ENCODE results near the gene TJP2. TPM values are rescaled to one million over a fixed set of nuclear protein-coding genes. Genes with fewer than 3 reads are reported as not detected.

The TJP2 gene
- total and polyA plus RNA-seq, 4 experiments from 2014 or later, result 2.4 to 10.3 (median 8.8) TPM

DNA sequence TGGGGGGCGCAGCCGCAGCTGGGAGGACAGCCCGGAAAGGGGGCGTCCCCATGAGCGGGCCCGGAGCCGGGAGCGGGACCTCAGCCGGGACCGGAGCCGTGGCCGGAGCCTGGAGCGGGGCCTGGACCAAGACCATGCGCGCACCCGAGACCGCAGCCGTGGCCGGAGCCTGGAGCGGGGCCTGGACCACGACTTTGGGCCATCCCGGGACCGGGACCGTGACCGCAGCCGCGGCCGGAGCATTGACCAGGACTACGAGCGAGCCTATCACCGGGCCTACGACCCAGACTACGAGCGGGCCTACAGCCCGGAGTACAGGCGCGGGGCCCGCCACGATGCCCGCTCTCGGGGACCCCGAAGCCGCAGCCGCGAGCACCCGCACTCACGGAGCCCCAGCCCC, 47.0 kb downstream of the TJP2 start:
- H3K4me3 ChIP-seq (ENCODE audit: low read length in 2 of 2), result no peak overlapping the region
- H3K27me3 ChIP-seq (ENCODE audit: insufficient read depth, low read length), result no peaks in the 10 kb centered on the region
- Mint-ChIP-seq H3K9me3 (no peaks in the 10 kb centered on the region), H3K27me3 (no peaks in the 10 kb centered on the region), H3K36me3 (peaks cover 15 to 16% of the 10 kb centered on the region in 2 donors), H3K4me3 (no peak overlapping the region), H3K27ac (no peak overlapping the region), H3K4me1 (no peaks in the 10 kb centered on the region)
- intact Hi-C loops (cut with micrococcal nuclease), result no loop called here
- H3K36me3 ChIP-seq (ENCODE audit: insufficient read depth, low read length), result peaks cover 2% of the 10 kb centered on the region
- ChIA-PET CTCF (ENCODE audit: partially characterized antibody) (no interaction called here), POLR2A (ENCODE audit: partially characterized antibody) (no interaction called here)
- H3K4me1 ChIP-seq (ENCODE audit: insufficient read depth, low read length), result no peaks in the 10 kb centered on the region
- H3K9me3 ChIP-seq (ENCODE audit: control insufficient read depth in 1 of 2, low read length in 2 of 2), result no peaks in the 10 kb centered on the region
- H3K27ac ChIP-seq (ENCODE audit: low read depth, low read length), result no peak overlapping the region
- no peak for DNase-seq

DNA sequence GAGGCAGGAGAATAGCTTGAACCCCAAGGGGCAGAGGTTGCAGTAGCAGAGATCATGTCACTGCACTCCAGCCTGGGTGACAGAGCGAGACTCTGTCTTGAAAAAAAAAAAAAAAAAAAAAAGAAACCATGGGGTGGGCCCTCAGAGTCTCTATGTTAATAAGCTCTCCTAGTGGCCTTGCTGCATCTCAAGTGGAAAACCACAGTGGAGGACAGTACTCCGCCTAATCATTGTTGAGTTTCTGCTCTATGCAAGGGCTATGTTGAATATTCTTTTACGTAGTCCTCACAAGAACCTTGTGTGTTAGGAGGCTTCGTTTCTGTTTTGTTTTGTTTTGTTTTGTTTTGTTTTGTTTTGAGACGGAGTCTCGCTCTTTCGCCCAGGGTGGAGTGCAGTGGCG, 48.9 kb downstream of the TJP2 start:
- intact Hi-C loops (cut with micrococcal nuclease), result no loop called here
- CTCF ChIA-PET (ENCODE audit: partially characterized antibody), result no interaction called here
- H3K27ac Mint-ChIP-seq, result no peak overlapping the region
- POLR2A ChIA-PET (ENCODE audit: partially characterized antibody), result no interaction called here
- Histone ChIP-seq H3K4me3 (ENCODE audit: low read length in 2 of 2) (no peak overlapping the region), H3K27me3 (ENCODE audit: insufficient read depth, low read length) (no peaks in the 10 kb centered on the region), H3K36me3 (ENCODE audit: insufficient read depth, low read length) (peaks cover 4% of the 10 kb centered on the region), H3K27ac (ENCODE audit: low read depth, low read length) (no peak overlapping the region), H3K9me3 (ENCODE audit: control insufficient read depth in 1 of 2, low read length in 2 of 2) (no peaks in the 10 kb centered on the region), H3K4me1 (ENCODE audit: insufficient read depth, low read length) (no peaks in the 10 kb centered on the region)
- H3K4me3 Mint-ChIP-seq, result no peak overlapping the region
- no peaks in the 10 kb centered on the region for H3K4me1 Mint-ChIP-seq
- no peaks in the 10 kb centered on the region for H3K9me3 Mint-ChIP-seq
- DNase-seq, result no peak
- H3K27me3 Mint-ChIP-seq, result no peaks in the 10 kb centered on the region
- peaks cover 18 to 19% of the 10 kb centered on the region in 2 donors for H3K36me3 Mint-ChIP-seq

DNA sequence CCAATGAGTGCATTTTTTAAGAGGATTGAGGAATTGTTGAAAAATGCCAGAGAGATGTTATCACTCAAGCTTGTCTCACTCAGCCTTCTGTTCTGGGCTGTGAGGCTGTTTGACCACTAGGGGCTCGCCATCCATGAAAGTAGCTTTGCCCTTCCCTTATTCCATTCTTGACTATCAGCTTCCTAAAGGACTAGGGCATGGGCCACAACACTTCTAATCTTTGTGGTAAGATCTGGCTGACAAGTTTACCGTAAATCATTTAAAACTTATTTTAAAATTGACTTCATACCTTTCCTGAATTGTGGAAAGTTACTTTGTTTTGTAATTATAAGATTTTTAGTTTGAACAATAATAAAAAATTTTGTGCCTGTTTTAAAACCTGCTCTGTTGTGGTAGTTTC, 49.5 kb downstream of the TJP2 start:
- Histone ChIP-seq H3K27me3 (ENCODE audit: insufficient read depth, low read length) (no peaks in the 10 kb centered on the region), H3K36me3 (ENCODE audit: insufficient read depth, low read length) (peaks cover 4% of the 10 kb centered on the region), H3K4me3 (ENCODE audit: low read length in 2 of 2) (no peak overlapping the region), H3K4me1 (ENCODE audit: insufficient read depth, low read length) (no peaks in the 10 kb centered on the region), H3K27ac (ENCODE audit: low read depth, low read length) (no peak overlapping the region), H3K9me3 (ENCODE audit: control insufficient read depth in 1 of 2, low read length in 2 of 2) (no peaks in the 10 kb centered on the region)
- POLR2A ChIA-PET (ENCODE audit: partially characterized antibody), result no interaction called here
- H3K27ac Mint-ChIP-seq, result no peak overlapping the region
- DNase-seq, result no peak
- H3K4me3 Mint-ChIP-seq, result no peak overlapping the region
- H3K36me3 Mint-ChIP-seq, result peaks cover 18 to 19% of the 10 kb centered on the region in 2 donors
- intact Hi-C loops (cut with micrococcal nuclease), result no loop called here
- no peaks in the 10 kb centered on the region for H3K9me3 Mint-ChIP-seq
- H3K4me1 Mint-ChIP-seq, result no peaks in the 10 kb centered on the region
- CTCF ChIA-PET (ENCODE audit: partially characterized antibody), result interaction anchor here (0.6 kb wide), 1 partner anchor 22 kb away, joined by 3 read pairs; no protein-coding TSS in a partner anchor
- no peaks in the 10 kb centered on the region for H3K27me3 Mint-ChIP-seq

DNA sequence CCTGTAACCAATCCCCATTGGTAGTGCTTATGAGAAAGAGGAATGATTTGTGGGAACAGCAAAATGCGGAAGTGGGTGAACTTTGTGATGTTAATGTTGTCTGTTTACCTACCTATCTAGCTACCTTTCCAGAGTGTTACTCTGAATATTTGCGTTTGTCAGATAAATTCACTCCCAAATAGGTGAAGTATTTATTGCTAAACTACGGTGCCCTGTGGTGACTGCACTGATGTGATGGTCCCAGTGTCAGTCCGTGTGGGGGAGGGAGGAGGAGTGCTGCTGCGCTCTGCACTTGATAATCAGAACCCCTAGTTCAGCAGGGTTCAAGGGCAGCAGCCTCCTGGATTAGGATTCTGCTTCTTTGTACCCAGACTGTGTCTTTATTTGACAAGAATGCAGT, 55.3 kb downstream of the TJP2 start:
- no peak overlapping the region for H3K27ac Mint-ChIP-seq
- CTCF ChIA-PET (ENCODE audit: partially characterized antibody), result no interaction called here
- no peaks in the 10 kb centered on the region for H3K27me3 ChIP-seq (ENCODE audit: insufficient read depth, low read length)
- POLR2A ChIA-PET (ENCODE audit: partially characterized antibody), result no interaction called here
- no peak overlapping the region for H3K4me3 Mint-ChIP-seq
- H3K4me3 ChIP-seq (ENCODE audit: low read length in 2 of 2), result no peak overlapping the region
- H3K4me1 Mint-ChIP-seq, result no peaks in the 10 kb centered on the region
- intact Hi-C loops (cut with micrococcal nuclease), result no loop called here
- H3K36me3 Mint-ChIP-seq, result peaks cover 16 to 21% of the 10 kb centered on the region in 2 donors
- H3K27me3 Mint-ChIP-seq, result no peaks in the 10 kb centered on the region
- H3K27ac ChIP-seq (ENCODE audit: low read depth, low read length), result no peak overlapping the region
- H3K9me3 Mint-ChIP-seq, result no peaks in the 10 kb centered on the region
- H3K36me3 ChIP-seq (ENCODE audit: insufficient read depth, low read length), result peaks cover 4% of the 10 kb centered on the region
- no peaks in the 10 kb centered on the region for H3K4me1 ChIP-seq (ENCODE audit: insufficient read depth, low read length)
- DNase-seq, result no peak
- no peaks in the 10 kb centered on the region for H3K9me3 ChIP-seq (ENCODE audit: control insufficient read depth in 1 of 2, low read length in 2 of 2)

DNA sequence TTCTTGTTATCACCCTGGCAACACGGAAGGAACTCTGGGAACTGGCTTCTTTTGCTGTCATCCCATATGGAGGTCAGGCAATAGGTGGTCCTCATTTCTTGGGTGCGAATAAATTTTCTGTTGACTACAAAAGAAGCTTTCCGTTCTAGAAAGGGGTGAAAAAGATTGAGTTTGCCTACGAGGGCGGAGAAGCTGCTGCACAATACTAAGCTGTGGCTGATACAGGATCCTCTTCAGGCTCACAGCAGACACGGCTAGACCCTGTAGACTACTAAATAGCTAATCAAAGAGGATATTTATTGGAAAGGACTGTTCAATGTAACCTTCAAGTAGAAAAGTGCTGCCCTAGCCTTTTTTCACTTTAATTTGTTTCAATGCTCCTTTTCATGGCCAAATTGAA, 58.1 kb downstream of the TJP2 start:
- ChIA-PET CTCF (ENCODE audit: partially characterized antibody) (no interaction called here), POLR2A (ENCODE audit: partially characterized antibody) (no interaction called here)
- peaks cover 16 to 19% of the 10 kb centered on the region in 2 donors for H3K36me3 Mint-ChIP-seq
- H3K9me3 ChIP-seq (ENCODE audit: control insufficient read depth in 1 of 2, low read length in 2 of 2), result no peaks in the 10 kb centered on the region
- no peaks in the 10 kb centered on the region for H3K27me3 ChIP-seq (ENCODE audit: insufficient read depth, low read length)
- intact Hi-C loops (cut with micrococcal nuclease), result no loop called here
- DNase-seq, result no peak
- no peaks in the 10 kb centered on the region for H3K27me3 Mint-ChIP-seq
- no peak overlapping the region for H3K4me3 Mint-ChIP-seq
- H3K4me3 ChIP-seq (ENCODE audit: low read length in 2 of 2), result no peak overlapping the region
- H3K27ac Mint-ChIP-seq, result peak overlapping the region in 1 of 7 donors; percentile 43
- H3K9me3 Mint-ChIP-seq, result no peaks in the 10 kb centered on the region
- H3K4me1 ChIP-seq (ENCODE audit: insufficient read depth, low read length), result no peaks in the 10 kb centered on the region
- H3K27ac ChIP-seq (ENCODE audit: low read depth, low read length), result no peak overlapping the region
- no peaks in the 10 kb centered on the region for H3K36me3 ChIP-seq (ENCODE audit: insufficient read depth, low read length)
- H3K4me1 Mint-ChIP-seq, result no peaks in the 10 kb centered on the region

DNA sequence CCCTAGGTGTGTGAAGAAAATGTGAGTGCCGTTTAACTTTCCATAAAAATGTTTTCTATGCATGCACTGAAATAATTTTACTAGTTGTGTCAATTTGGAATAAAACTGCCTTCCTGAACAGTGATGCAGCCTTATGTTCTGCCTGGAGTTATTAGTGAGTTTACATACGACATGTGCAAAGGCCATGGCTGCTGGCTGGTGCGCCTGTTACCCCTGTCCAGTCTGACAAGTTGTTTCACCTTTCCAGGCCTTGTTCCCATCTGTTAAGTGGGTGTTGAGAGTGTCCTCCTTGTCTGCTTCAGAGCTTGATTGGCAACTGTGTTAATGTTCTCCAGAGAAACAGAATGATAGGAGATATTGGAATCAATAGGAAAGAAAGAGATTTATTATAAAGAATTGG, 60.6 kb downstream of the TJP2 start:
- intact Hi-C loops (cut with micrococcal nuclease), result no loop called here
- no peak for DNase-seq
- Mint-ChIP-seq H3K4me1 (no peaks in the 10 kb centered on the region), H3K27me3 (no peaks in the 10 kb centered on the region), H3K9me3 (no peaks in the 10 kb centered on the region), H3K36me3 (peaks cover 22 to 29% of the 10 kb centered on the region in 2 donors), H3K4me3 (no peak overlapping the region), H3K27ac (no peak overlapping the region)
- no peaks in the 10 kb centered on the region for H3K36me3 ChIP-seq (ENCODE audit: insufficient read depth, low read length)
- H3K4me3 ChIP-seq (ENCODE audit: low read length in 2 of 2), result no peak overlapping the region
- CTCF ChIA-PET (ENCODE audit: partially characterized antibody), result interaction anchor here (0.9 kb wide), 1 partner anchor 16 kb away, joined by 3 read pairs; no protein-coding TSS in a partner anchor
- H3K27me3 ChIP-seq (ENCODE audit: insufficient read depth, low read length), result no peaks in the 10 kb centered on the region
- no peaks in the 10 kb centered on the region for H3K4me1 ChIP-seq (ENCODE audit: insufficient read depth, low read length)
- no peaks in the 10 kb centered on the region for H3K9me3 ChIP-seq (ENCODE audit: control insufficient read depth in 1 of 2, low read length in 2 of 2)
- no peak overlapping the region for H3K27ac ChIP-seq (ENCODE audit: low read depth, low read length)
- POLR2A ChIA-PET (ENCODE audit: partially characterized antibody), result no interaction called here

DNA sequence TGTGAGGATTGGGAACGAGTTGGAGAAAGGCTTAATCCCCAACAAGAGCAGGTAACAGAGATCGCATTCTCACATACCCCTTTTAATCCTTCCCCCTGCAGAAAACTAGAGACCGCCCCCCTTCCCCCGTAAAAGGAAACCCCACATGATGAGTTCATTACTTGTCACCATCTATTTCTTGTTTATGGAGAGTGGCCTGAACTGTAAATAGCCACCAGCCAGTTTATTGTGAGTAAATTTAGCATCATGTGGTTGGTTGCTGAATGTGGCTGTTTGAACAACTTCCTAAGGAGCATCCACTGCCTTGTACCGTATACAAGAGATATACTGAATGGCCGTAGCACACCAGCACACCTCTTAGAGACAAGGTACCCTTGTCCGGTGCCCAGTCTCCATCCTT, 62.1 kb downstream of the TJP2 start:
- H3K4me1 ChIP-seq (ENCODE audit: insufficient read depth, low read length), result no peaks in the 10 kb centered on the region
- H3K4me1 Mint-ChIP-seq, result no peaks in the 10 kb centered on the region
- no peak overlapping the region for H3K27ac ChIP-seq (ENCODE audit: low read depth, low read length)
- H3K9me3 Mint-ChIP-seq, result no peaks in the 10 kb centered on the region
- intact Hi-C loops (cut with micrococcal nuclease), result no loop called here
- no peaks in the 10 kb centered on the region for H3K9me3 ChIP-seq (ENCODE audit: control insufficient read depth in 1 of 2, low read length in 2 of 2)
- no peak overlapping the region for H3K4me3 ChIP-seq (ENCODE audit: low read length in 2 of 2)
- peaks cover 5% of the 10 kb centered on the region for H3K36me3 ChIP-seq (ENCODE audit: insufficient read depth, low read length)
- no peak overlapping the region for H3K27ac Mint-ChIP-seq
- no peak for DNase-seq
- H3K4me3 Mint-ChIP-seq, result no peak overlapping the region
- peaks cover 20 to 32% of the 10 kb centered on the region in 2 donors for H3K36me3 Mint-ChIP-seq
- H3K27me3 Mint-ChIP-seq, result no peaks in the 10 kb centered on the region
- ChIA-PET CTCF (ENCODE audit: partially characterized antibody) (no interaction called here), POLR2A (ENCODE audit: partially characterized antibody) (no interaction called here)
- no peaks in the 10 kb centered on the region for H3K27me3 ChIP-seq (ENCODE audit: insufficient read depth, low read length)

DNA sequence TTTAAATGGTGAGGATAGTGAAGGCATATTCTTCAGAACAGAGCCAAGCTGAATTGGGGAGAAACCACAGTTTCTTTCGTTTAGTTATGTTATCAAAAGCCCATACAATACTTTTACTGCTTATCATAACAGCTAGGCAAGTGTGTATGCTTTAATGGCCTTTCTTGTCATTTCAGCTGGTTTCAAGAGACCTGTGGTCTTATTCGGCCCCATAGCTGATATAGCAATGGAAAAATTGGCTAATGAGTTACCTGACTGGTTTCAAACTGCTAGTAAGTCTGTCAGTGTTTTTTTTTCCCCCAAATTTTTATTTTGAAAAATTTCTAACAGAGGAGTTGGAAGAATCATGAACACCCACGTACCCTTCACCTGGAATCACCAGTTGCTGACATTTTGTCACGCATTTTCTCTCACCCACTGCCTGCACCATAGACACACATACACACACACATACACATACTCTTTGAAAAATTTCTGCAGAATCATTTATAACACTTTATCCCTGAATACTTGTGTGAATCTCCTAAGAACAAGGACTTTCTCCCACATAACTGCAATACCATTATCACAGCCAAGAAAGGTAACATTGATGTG, 63.7 kb downstream of the TJP2 start:
- intact Hi-C loops (cut with micrococcal nuclease), result no loop called here
- Mint-ChIP-seq H3K27ac (no peak overlapping the region), H3K36me3 (peaks cover 16 to 39% of the 10 kb centered on the region in 2 donors), H3K4me1 (no peaks in the 10 kb centered on the region), H3K27me3 (no peaks in the 10 kb centered on the region), H3K9me3 (no peaks in the 10 kb centered on the region), H3K4me3 (no peak overlapping the region)
- Histone ChIP-seq H3K27ac (ENCODE audit: low read depth, low read length) (no peak overlapping the region), H3K36me3 (ENCODE audit: insufficient read depth, low read length) (peaks cover 5% of the 10 kb centered on the region), H3K4me3 (ENCODE audit: low read length in 2 of 2) (no peak overlapping the region), H3K4me1 (ENCODE audit: insufficient read depth, low read length) (no peaks in the 10 kb centered on the region), H3K27me3 (ENCODE audit: insufficient read depth, low read length) (no peaks in the 10 kb centered on the region), H3K9me3 (ENCODE audit: control insufficient read depth in 1 of 2, low read length in 2 of 2) (no peaks in the 10 kb centered on the region)
- POLR2A ChIA-PET (ENCODE audit: partially characterized antibody), result no interaction called here
- CTCF ChIA-PET (ENCODE audit: partially characterized antibody), result no interaction called here
- no peak for DNase-seq

All from CD4-positive, alpha-beta memory T cell (primary cell).